Jurkat, Clone E6-1 (cell line): Measurements from ENCODE around the gene POU2AF1.

Experiments
- DNase-seq: peaks from one replicate; pipeline ENCODE4 v3.0.0-alpha.2; 2011; ENCODE audit warnings: low read depth, low spot score
- H3K4me3 ChIP-seq: 2 replicates; pipeline ENCODE4 v1.5.1; 2011; ENCODE audit warnings: mild to moderate bottlenecking, low read length, control low read depth, moderate library complexity

Gene POU2AF1

DNA sequence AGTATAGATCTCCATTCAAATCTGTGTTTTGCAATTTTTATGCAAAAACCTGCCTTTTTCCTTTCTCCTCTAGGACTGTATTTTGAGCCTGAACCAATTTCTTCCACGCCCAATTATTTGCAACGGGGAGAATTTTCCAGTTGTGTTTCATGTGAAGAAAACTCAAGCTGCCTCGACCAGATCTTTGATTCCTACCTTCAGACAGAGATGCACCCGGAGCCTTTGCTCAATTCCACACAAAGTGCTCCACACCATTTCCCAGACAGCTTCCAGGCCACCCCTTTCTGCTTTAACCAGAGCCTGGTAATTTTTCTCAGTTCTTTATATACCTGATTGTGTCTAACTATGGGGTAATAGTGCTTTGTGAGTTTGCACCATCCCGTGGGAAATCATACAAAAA lies 72.8 kb downstream of the POU2AF1 start:
- no peak overlapping the region for H3K4me3 ChIP-seq
- no peak for DNase-seq

DNA sequence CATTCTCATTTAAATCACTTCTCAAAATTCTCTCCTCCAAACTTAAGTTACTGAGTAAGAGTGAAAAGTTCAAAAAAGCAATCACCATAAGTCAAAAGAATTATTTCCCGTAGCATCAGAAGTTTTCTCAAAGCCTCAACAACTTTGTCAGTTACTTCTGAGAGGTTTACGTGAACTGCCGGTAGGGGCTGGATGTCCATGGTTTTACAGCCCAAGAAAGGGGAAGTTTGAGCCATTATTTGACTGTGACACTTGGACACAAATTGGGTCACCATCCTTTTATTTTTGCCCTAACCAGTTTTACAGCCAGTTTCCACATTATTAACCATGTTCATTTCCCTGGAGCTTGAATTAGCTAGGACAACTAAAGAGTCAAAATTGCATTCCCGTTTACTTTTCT lies 73.2 kb downstream of the POU2AF1 start:
- no peak overlapping the region for H3K4me3 ChIP-seq
- DNase-seq: no peak

DNA sequence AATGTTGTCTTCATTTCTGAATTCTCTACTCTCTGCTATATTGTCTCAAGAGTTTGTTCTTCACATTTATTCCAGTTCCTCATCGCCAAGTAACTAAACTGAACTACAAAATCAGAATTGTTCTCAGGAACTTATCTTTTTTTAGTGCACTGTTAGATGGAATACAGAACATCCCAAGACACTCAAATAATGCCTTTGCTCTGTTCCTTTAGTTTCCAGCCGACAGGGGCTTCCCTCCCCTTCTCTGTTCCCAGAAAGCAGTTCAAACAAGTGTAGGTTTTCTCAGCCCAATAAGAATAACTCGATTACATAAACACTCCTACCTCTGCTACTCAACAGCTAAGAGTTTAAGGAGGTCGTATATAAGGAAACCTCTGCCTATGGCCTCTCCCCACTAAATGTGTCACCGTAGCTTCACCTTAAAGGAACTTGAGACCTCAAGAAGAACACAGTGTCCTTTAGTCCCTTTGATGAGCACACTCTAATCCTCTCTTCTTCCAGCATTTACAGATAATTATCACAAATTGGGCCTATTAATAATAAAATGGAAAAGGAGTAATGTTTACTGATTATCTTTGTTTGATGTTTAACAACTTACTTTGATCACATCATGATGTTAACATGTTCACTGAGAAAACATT lies 73.8 kb downstream of the POU2AF1 start:
- DNase-seq: no peak
- no peak overlapping the region for H3K4me3 ChIP-seq

DNA sequence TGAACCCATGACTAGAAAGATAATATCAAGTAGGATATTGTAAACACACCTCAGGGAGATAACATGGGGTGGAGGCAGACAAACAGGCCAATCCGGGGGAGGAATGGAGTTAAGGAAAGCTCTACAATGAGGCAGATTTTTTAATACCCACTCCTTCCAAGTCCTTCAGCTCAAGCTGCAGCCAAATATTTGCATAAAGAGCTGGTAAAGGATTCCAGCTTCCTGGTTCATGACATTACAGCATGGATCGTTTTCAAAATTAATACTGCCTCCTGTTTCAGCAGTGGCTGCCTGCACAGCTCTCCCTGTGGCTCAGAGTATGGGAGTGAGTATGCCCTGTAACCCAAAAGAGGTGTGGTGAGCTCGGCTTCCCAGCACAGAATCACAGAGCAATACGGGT lies 75.6 kb downstream of the POU2AF1 start:
- no peak for DNase-seq
- H3K4me3 ChIP-seq: no peak overlapping the region

DNA sequence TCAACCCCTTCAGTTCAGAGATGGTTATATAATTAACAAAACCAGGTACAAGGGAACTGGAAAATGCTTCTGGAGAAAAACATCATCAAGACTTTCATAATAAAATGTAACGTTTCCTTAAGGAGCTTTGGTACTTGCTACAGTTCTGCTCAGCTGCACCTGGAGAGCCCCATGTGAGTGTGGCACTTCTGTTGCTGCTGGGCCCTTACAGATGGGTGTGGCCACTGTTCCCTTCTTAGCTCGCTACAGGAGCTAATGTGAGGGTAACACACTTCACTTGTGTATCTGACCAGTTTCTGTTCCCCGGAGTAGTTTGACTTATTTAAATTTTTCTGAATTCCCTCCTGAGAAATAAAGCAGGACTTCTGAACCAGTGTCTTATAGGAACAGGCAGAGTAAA lies 76.8 kb downstream of the POU2AF1 start:
- DNase-seq: no peak
- H3K4me3 ChIP-seq: no peak overlapping the region
